C4-2B (cell line): ENCODE results near the gene ANGEL1.

ENCODE experiments used
- H3K27ac ChIP-seq: fragments of 450-650 bp; 2 replicates; pipeline ENCODE4 v1.5.1; 2017
- CTCF ChIP-seq: fragments of 450-650 bp; conservative IDR thresholded peaks from 2 replicates; pipeline ENCODE4 v1.5.1; 2017; ENCODE audit warnings: mild to moderate bottlenecking
- ZFX ChIP-seq: fragments of 450-650 bp; IDR thresholded peaks from 2 replicates; pipeline ENCODE4 v1.6.1; 2017

ANGEL1 gene

GRCh38 chr14:76812422-76813383 lies at the start of gene ANGEL1:
Gene ANGEL1, minus strand, starts transcription at chr14:76812882. Its CDS starts 55 bp downstream, at chr14:76812827.
- H3K27ac ChIP-seq, result peak within 1 kb of the TSS; percentile 92
- TF ChIP-seq CTCF (no peak), ZFX (peak; percentile 90)

GRCh38 chr14:76861574-76862255 lies 49.0 kb upstream of the ANGEL1 start:
- TF ChIP-seq CTCF, result no peak
- no peak for TF ChIP-seq ZFX

GRCh38 chr14:76856769-76857168 lies 44.1 kb upstream of the ANGEL1 start:
- TF ChIP-seq CTCF, result no peak
- TF ChIP-seq ZFX, result no peak
- no peak overlapping the region for H3K27ac ChIP-seq

More at GRCh38 chr14:76861574-76862255, 49.0 kb upstream of the ANGEL1 start:
- no peak overlapping the region for H3K27ac ChIP-seq

- no peak overlapping the region for H3K27ac ChIP-seq
- TF ChIP-seq ZFX, result no peak
- TF ChIP-seq CTCF, result no peak
These were observed 42.4 kb upstream of the ANGEL1 start for GRCh38 chr14:76855066-76855465.

GRCh38 chr14:76848879-76849278 lies 36.2 kb upstream of the ANGEL1 start:
- TF ChIP-seq CTCF, result no peak
- TF ChIP-seq ZFX, result no peak
- H3K27ac ChIP-seq, result no peak overlapping the region

- TF ChIP-seq CTCF (no peak), ZFX (no peak)
These were observed 33.8 kb upstream of the ANGEL1 start for GRCh38 chr14:76846331-76847047.

More at GRCh38 chr14:76846331-76847047, 33.8 kb upstream of the ANGEL1 start:
- H3K27ac ChIP-seq, result no peak overlapping the region
